ENCODE data around the gene ATE1.

Gene ATE1

DNA sequence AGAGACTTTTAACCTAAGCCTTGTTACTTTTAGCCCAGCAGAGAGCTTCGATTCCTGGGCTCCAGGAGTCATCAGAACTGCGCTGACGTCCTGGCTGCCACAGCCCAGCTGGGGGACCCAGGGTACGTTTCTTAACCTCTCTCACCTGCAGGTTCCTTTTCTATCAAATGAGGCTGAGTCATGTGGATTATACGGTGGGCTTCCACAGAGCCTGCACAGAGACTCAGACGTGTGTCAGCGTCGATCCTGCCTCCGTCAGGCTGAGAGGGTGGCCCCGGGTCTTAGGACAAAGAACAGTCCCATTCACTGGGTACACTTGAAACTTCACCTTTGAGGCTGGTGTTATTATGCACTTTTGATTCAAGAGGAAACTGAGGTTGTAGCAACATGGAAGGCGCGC, 228.9 kb downstream of the ATE1 start:
- H3K4me1 ChIP-seq (ENCODE audit: low read length) = no peaks in the 10 kb centered on the region; the same call in 1 of the 2 replicates
- TF ChIP-seq EZH2phosphoT487 (IDR thresholded peaks at IDR 0.05; ENCODE audit: low read depth) = no peak
- TF ChIP-seq, protein P1, sequence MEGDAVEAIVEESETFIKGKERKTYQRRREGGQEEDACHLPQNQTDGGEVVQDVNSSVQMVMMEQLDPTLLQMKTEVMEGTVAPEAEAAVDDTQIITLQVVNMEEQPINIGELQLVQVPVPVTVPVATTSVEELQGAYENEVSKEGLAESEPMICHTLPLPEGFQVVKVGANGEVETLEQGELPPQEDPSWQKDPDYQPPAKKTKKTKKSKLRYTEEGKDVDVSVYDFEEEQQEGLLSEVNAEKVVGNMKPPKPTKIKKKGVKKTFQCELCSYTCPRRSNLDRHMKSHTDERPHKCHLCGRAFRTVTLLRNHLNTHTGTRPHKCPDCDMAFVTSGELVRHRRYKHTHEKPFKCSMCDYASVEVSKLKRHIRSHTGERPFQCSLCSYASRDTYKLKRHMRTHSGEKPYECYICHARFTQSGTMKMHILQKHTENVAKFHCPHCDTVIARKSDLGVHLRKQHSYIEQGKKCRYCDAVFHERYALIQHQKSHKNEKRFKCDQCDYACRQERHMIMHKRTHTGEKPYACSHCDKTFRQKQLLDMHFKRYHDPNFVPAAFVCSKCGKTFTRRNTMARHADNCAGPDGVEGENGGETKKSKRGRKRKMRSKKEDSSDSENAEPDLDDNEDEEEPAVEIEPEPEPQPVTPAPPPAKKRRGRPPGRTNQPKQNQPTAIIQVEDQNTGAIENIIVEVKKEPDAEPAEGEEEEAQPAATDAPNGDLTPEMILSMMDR (IDR thresholded peaks at IDR 0.05; ENCODE audit: low read depth, low read length) = no peak
- no peaks in the 10 kb centered on the region for H3K9me3 ChIP-seq (ENCODE audit: insufficient read depth, low read length)
- no peak overlapping the region for H3K27ac ChIP-seq (ENCODE audit: low read length)
- H3K4me2 ChIP-seq (ENCODE audit: low read length) = no peak overlapping the region
- no peak overlapping the region for H3K9ac ChIP-seq (ENCODE audit: low read length)
- H2AFZ ChIP-seq (ENCODE audit: low read depth, low read length) = no peak overlapping the region
- no peaks in the 10 kb centered on the region for H3K27me3 ChIP-seq (ENCODE audit: low read depth, low read length)
- no peak overlapping the region for H3K4me3 ChIP-seq (ENCODE audit: low read length)
- H3K79me2 ChIP-seq (ENCODE audit: low read length) = no peaks in the 10 kb centered on the region
- H3K36me3 ChIP-seq (replicated peaks; ENCODE audit: low read depth, low read length) = no peaks in the 10 kb centered on the region
- H4K20me1 ChIP-seq (ENCODE audit: insufficient read depth, low read length) = no peaks in the 10 kb centered on the region

DNA sequence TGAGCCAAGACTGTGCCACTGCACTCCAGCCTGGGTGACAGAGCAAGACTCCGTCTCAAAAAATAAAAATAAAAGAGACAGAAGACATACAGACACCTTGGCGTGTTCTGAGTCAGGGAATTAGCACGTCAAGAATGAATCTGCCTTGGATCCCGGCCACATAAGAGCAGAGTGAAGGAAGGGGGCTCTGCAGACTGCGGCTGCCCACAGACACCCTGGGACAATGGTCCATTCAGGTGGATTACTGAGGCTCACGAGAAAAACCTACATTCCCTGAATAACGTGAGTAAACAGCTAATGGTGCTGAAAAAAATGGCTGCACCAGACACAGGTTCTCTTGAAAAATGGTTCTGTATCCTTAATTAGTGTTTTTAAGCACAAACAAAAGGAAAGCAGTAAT, 229.5 kb downstream of the ATE1 start:
- Histone ChIP-seq H3K4me3 (ENCODE audit: low read length) (no peak overlapping the region), H3K36me3 (replicated peaks; ENCODE audit: low read depth, low read length) (no peaks in the 10 kb centered on the region), H2AFZ (ENCODE audit: low read depth, low read length) (no peak overlapping the region), H3K9me3 (ENCODE audit: insufficient read depth, low read length) (no peaks in the 10 kb centered on the region), H3K27ac (ENCODE audit: low read length) (no peak overlapping the region), H4K20me1 (ENCODE audit: insufficient read depth, low read length) (no peaks in the 10 kb centered on the region), H3K4me1 (ENCODE audit: low read length) (no peaks in the 10 kb centered on the region; the same call in 1 of the 2 replicates), H3K27me3 (ENCODE audit: low read depth, low read length) (no peaks in the 10 kb centered on the region), H3K79me2 (ENCODE audit: low read length) (no peaks in the 10 kb centered on the region), H3K9ac (ENCODE audit: low read length) (no peak overlapping the region), H3K4me2 (ENCODE audit: low read length) (no peak overlapping the region)
- TF ChIP-seq, protein P1 (IDR thresholded peaks at IDR 0.05; ENCODE audit: low read depth, low read length) = no peak
- no peak for TF ChIP-seq EZH2phosphoT487 (IDR thresholded peaks at IDR 0.05; ENCODE audit: low read depth)

DNA sequence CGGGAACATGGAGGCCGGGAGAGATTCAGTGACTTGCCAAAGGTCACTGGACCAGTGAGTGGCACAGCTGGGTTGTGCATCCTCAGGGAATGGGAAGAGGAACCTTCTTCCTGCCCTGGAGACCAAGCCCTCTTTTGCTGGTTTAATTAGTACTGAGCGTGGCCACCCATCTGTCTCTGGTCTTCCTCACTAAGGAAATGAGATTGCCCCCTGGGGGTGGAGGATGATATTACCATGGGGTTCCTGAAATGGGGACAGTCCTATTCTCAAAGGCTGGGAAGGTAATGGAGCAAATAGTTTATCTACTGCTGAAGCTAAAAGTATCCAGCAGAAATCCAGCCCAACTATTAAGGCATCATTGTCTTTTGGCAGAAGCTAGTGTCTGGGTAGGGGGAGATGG, 231.0 kb downstream of the ATE1 start:
- H3K79me2 ChIP-seq (ENCODE audit: low read length) = no peaks in the 10 kb centered on the region
- no peaks in the 10 kb centered on the region for H3K9me3 ChIP-seq (ENCODE audit: insufficient read depth, low read length)
- H3K4me1 ChIP-seq (ENCODE audit: low read length) = no peaks in the 10 kb centered on the region; the same call in 1 of the 2 replicates
- no peaks in the 10 kb centered on the region for H3K27me3 ChIP-seq (ENCODE audit: low read depth, low read length)
- H2AFZ ChIP-seq (ENCODE audit: low read depth, low read length) = no peak overlapping the region
- H3K9ac ChIP-seq (ENCODE audit: low read length) = no peak overlapping the region
- TF ChIP-seq, protein P1 (IDR thresholded peaks at IDR 0.05; ENCODE audit: low read depth, low read length) = peak; percentile 54
- no peak for TF ChIP-seq EZH2phosphoT487 (IDR thresholded peaks at IDR 0.05; ENCODE audit: low read depth)
- H3K4me3 ChIP-seq (ENCODE audit: low read length) = no peak overlapping the region
- no peaks in the 10 kb centered on the region for H3K36me3 ChIP-seq (replicated peaks; ENCODE audit: low read depth, low read length)
- H4K20me1 ChIP-seq (ENCODE audit: insufficient read depth, low read length) = no peaks in the 10 kb centered on the region
- H3K4me2 ChIP-seq (ENCODE audit: low read length) = no peak overlapping the region
- no peak overlapping the region for H3K27ac ChIP-seq (ENCODE audit: low read length)

DNA sequence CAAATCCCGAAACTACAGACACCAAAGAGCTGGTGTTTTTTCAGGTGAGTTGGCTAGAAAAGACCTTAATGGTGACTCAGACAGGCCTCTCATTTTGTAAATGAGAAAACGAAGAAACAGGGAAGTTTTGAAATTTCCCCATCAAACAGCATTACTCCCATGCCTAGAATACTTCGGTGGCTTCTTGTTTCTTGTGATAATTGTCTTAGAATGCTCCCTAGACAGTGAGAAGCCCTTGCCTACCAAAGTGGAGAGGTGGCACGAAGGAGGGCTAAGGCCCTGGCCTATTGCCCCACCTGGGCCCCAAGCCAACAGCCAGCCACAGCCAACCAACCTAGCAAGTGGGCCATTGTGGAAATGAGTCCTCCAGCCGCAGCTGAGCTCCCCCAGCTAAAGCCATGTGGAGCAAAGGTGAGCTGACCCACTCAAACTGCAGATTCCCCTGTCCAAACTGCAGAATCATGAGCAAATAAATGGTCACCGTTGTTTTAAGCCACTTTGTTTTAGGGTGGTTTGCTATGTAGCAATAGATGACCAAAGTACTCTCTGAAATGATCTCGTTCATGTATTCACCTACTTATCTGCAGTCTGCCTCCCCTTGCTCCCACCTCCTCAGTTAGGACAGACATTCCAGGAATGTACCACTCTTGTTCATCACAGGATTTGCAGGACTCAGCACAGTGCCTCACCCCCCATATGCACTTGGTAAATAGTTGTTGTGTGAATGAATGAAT, 231.9 kb downstream of the ATE1 start:
- H3K9me3 ChIP-seq (ENCODE audit: insufficient read depth, low read length) = no peaks in the 10 kb centered on the region
- H3K4me1 ChIP-seq (ENCODE audit: low read length) = no peaks in the 10 kb centered on the region; the same call in 1 of the 2 replicates
- no peak overlapping the region for H3K4me2 ChIP-seq (ENCODE audit: low read length)
- H3K4me3 ChIP-seq (ENCODE audit: low read length) = no peak overlapping the region
- H3K27ac ChIP-seq (ENCODE audit: low read length) = no peak overlapping the region
- no peaks in the 10 kb centered on the region for H3K27me3 ChIP-seq (ENCODE audit: low read depth, low read length)
- no peaks in the 10 kb centered on the region for H3K79me2 ChIP-seq (ENCODE audit: low read length)
- H3K9ac ChIP-seq (ENCODE audit: low read length) = no peak overlapping the region
- no peak for TF ChIP-seq EZH2phosphoT487 (IDR thresholded peaks at IDR 0.05; ENCODE audit: low read depth)
- TF ChIP-seq, protein P1 (IDR thresholded peaks at IDR 0.05; ENCODE audit: low read depth, low read length) = no peak
- H2AFZ ChIP-seq (ENCODE audit: low read depth, low read length) = no peak overlapping the region; the same call in 1 of the 2 replicates
- H3K36me3 ChIP-seq (replicated peaks; ENCODE audit: low read depth, low read length) = no peaks in the 10 kb centered on the region
- H4K20me1 ChIP-seq (ENCODE audit: insufficient read depth, low read length) = no peaks in the 10 kb centered on the region
